Fibroblast of villous mesenchyme (primary cell): ENCODE data around the gene WDR37. TPM values are rescaled to one million over a fixed set of nuclear protein-coding genes. Genes with fewer than 3 reads are reported as not detected.

Experiments used
- DNase-seq: peaks from one replicate; pipeline ENCODE4 v3.0.0-alpha.2; 2010; ENCODE audit warnings: low read depth
- H3K4me3 ChIP-seq: 2 replicates; pipeline ENCODE4 v1.5.1; 2011; ENCODE audit warnings: low read depth, mild to moderate bottlenecking, low read length
- CTCF ChIP-seq: IDR thresholded peaks from 2 replicates; pipeline ENCODE4 v1.5.1; 2012; ENCODE audit warnings: low read depth, mild to moderate bottlenecking, low read length; ENCODE audit not compliant: insufficient read depth
- total RNA-seq: library from RNA; depleted of rRNA; stranded (reverse); fragments of >200 nt; gene quantifications from 2 replicates; pipeline ENCODE4 v1.2.3, GENCODE V29; 2012

Gene WDR37
- total RNA-seq, 1 donor, result 27.2 TPM

GRCh38 chr10:1128115-1128514 lies 71.9 kb downstream of the WDR37 start:
- H3K4me3 ChIP-seq, result no peak overlapping the region
- DNase-seq, result no peak
- no peak for TF ChIP-seq CTCF

DNA sequence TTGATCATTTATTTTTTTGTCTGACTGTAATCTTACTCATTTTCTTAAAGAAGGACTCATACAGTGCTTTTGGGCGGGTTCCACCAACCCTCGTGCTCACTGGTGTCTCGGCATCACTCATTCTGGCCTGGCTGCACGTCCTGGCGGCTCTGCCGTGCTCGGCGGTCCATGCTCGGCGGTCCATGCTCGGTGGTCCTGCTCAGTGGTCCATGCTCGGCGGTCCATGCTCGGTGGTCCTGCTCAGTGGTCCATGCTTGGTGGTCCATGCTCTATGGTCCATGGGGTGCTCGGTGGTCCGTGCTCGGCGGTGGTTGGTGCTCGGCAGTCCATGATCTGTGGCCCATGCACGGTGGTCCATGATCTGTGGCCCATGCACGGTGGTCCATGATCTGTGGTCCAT lies 72.5 kb downstream of the WDR37 start:
- no peak for DNase-seq
- no peak overlapping the region for H3K4me3 ChIP-seq
- no peak for TF ChIP-seq CTCF

DNA sequence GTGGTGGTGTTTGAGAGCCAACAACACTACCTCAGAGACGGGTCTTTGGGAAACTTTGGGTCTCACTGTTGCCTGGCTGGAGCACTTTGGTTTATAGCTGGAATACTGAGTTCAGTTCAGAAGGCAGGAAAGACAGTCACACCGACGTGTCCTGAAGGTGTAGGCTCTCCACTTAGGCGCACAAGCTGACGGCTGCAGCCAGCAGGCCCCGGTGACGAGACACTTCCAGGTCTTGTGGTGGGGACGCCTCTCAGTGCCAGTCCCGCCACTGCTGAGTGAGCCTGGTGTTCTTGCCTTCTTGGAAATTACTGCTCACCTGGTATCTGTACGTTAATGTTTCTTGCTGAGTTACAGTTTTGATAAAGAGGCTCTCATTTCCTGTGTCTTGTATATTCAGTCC lies 74.0 kb downstream of the WDR37 start:
- TF ChIP-seq CTCF, result no peak
- no peak overlapping the region for H3K4me3 ChIP-seq
- DNase-seq, result no peak

GRCh38 chr10:1130995-1131790 lies 75.0 kb downstream of the WDR37 start:
- H3K4me3 ChIP-seq, result no peak overlapping the region
- no peak for TF ChIP-seq CTCF
- no peak for DNase-seq

- H3K4me3 ChIP-seq, result no peak overlapping the region
- DNase-seq, result no peak
- no peak for TF ChIP-seq CTCF
Observed at GRCh38 chr10:1132584-1132983, 76.4 kb downstream of the WDR37 start.

DNA sequence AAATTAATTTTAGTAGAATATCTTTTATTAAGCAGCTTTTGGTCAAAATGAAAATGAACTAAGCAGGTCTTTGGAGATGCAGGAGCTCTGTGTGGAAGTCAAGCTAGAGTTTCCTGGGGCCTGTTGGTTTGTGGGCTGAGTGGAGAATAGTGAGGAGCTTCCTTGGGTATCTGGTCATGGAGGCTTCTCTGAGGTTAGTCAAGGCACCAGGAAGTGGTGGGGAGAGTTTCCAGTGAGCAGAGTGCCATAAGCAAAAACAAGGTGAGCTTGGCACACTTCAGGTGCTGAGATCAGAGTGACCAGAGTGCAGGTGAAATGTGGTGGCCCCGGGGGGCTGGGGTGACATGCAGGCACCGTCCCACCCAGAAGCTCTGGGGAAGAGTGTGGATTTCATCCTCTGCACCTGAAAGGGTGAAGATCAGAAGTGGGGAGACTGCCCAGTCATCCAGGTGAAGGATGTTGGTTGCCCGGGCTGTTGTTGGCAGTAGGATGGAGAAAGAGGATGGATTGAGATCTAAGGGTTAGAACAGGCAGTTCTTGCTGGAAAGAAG lies 77.4 kb downstream of the WDR37 start:
- DNase-seq, result no peak
- no peak for TF ChIP-seq CTCF
- no peak overlapping the region for H3K4me3 ChIP-seq

GRCh38 chr10:1134156-1134555 lies 78.0 kb downstream of the WDR37 start:
- no peak overlapping the region for H3K4me3 ChIP-seq
- TF ChIP-seq CTCF, result no peak
- no peak for DNase-seq
